GM12878 (cell line): ENCODE measurements around the gene SSPN. TPM values are rescaled to one million over a fixed set of nuclear protein-coding genes. Genes with fewer than 3 reads are reported as not detected.

ENCODE experiments used
- ATAC-seq: fragments of 200-7000 bp; cut with Tn5 transposase; 3 replicates; pipeline ENCODE4 v1.9.1; 2020; ENCODE audit warnings: mild to moderate bottlenecking, moderate library complexity
- BruUV-seq: library from RNA; stranded (reverse); fragments of 400-500 nt; replicated peaks from 2 replicates; lab custom pipeline; 2021; lab: Mats Ljungman, UMichigan
- CTCF ChIA-PET: fragments of 300-600 bp; sonication (Branson Sonifier 250); formaldehyde crosslinking; extraction: SDS; loops from one replicate; lab custom pipeline; 2021; ENCODE audit warnings: inconsistent platforms; lab: Yijun Ruan, JAX
- POLR2A ChIA-PET: fragments of 350-600 bp; formaldehyde crosslinking; extraction: SDS; loops from one replicate; lab custom pipeline; 2021; ENCODE audit warnings: inconsistent platforms; lab: Charles Lee
- RAD21 ChIA-PET: fragments of 300-600 bp; sonication (Branson Sonifier 250); formaldehyde crosslinking; loops from one replicate; lab custom pipeline; 2023; ENCODE audit warnings: antibody characterized with exemption; ENCODE audit not compliant: unreplicated experiment; lab: Charles Lee
- SMC1A ChIA-PET: fragments of 300-600 bp; sonication (Branson Sonifier 250); formaldehyde crosslinking; loops from one replicate; lab custom pipeline; 2023; ENCODE audit not compliant: unreplicated experiment, uncharacterized antibody; lab: Charles Lee
- DNase-seq: peaks from one replicate; pipeline ENCODE4 v3.0.0-alpha.2; 2011; ENCODE audit warnings: low read depth, low spot score
- FAIRE-seq: peaks from 3 replicates; lab custom pipeline; 2011; peaks lifted over from hg19 to GRCh38; lab: Jason Lieb, UNC
- H2AFZ ChIP-seq: 2 replicates; pipeline ENCODE4 v1.6.0; 2011; ENCODE audit warnings: low read depth, low read length, control low read depth; ENCODE audit not compliant: control insufficient read depth
- H3K27ac ChIP-seq: 2 replicates; pipeline ENCODE4 v1.5.1; 2011; ENCODE audit warnings: control low read depth; ENCODE audit not compliant: control insufficient read depth, insufficient read depth
- H3K27me3 ChIP-seq, 2 experiments: replicated peaks in 1 of 2; 2 replicates each; pipeline versions ENCODE4 v1.6.0 to v1.6.1; 2011; ENCODE audit warnings: low read length in 1 of 2; ENCODE audit not compliant: control insufficient read depth in 2 of 2, insufficient read depth in 2 of 2
- H3K36me3 ChIP-seq, 2 experiments: 2 replicates each; pipeline ENCODE4 v1.5.1; 2011; ENCODE audit warnings: low read length in 1 of 2; ENCODE audit not compliant: control insufficient read depth in 2 of 2, insufficient read depth in 2 of 2
- H3K4me1 ChIP-seq: 2 replicates; pipeline ENCODE4 v1.6.1; 2011; ENCODE audit warnings: mild to moderate bottlenecking, low read length, moderate library complexity, mixed read lengths; ENCODE audit not compliant: control insufficient read depth, insufficient read depth
- H3K4me2 ChIP-seq: 2 replicates; pipeline ENCODE4 v1.6.0; 2011; ENCODE audit warnings: control low read depth; ENCODE audit not compliant: control insufficient read depth, insufficient read depth
- H3K4me3 ChIP-seq: fragments of 200-600 bp; sonication (generic); 2 replicates; pipeline ENCODE4 v1.5.1; 2016
- H3K79me2 ChIP-seq: 2 replicates; pipeline ENCODE4 v1.6.0; 2011; ENCODE audit warnings: low read length; ENCODE audit not compliant: control insufficient read depth, insufficient read depth
- H3K9ac ChIP-seq: 2 replicates; pipeline ENCODE4 v1.8.0; 2011; ENCODE audit warnings: low read length, control low read depth, mixed read lengths; ENCODE audit not compliant: control insufficient read depth, insufficient read depth
- H3K9me3 ChIP-seq: replicated peaks from 3 replicates; pipeline ENCODE4 v1.5.1; 2011; ENCODE audit warnings: mild to moderate bottlenecking, low read length; ENCODE audit not compliant: control insufficient read depth, insufficient read depth
- H4K20me1 ChIP-seq: 2 replicates; pipeline ENCODE4 v1.6.0; 2011; ENCODE audit not compliant: control insufficient read depth, insufficient read depth
- BHLHE40 ChIP-seq, 2 experiments: fragments of 450-650 bp in 1 of 2; IDR thresholded peaks; 2 replicates each; pipeline ENCODE4 v1.6.1; 2011 to 2017; ENCODE audit warnings: low read depth in 2 of 2, borderline replicate concordance in 1 of 2, improper control_type of control experiment in 1 of 2, low read length in 1 of 2, mild to moderate bottlenecking in 1 of 2
- BRCA1 ChIP-seq: IDR thresholded peaks from 2 replicates; pipeline ENCODE4 v1.6.1; 2011; ENCODE audit warnings: low read depth, low read length, improper control_type of control experiment
- CREB1 ChIP-seq: IDR thresholded peaks from 2 replicates; pipeline ENCODE4 v1.6.1; 2012; ENCODE audit warnings: low read depth, mild to moderate bottlenecking, inconsistent platforms
- EGR1 ChIP-seq, 2 experiments: IDR thresholded peaks; 1 replicate in 1 of 2; 2 replicates in 1 of 2; pipeline ENCODE4 v1.6.1; 2011 to 2012; ENCODE audit warnings: low read depth in 2 of 2, low read length in 2 of 2, borderline replicate concordance in 1 of 2, mild to moderate bottlenecking in 1 of 2, moderate library complexity in 1 of 2
- HDAC2 ChIP-seq: fragments of 200-600 bp; sonication (generic); IDR thresholded peaks from 2 replicates; pipeline ENCODE4 v1.6.1; 2017
- PML ChIP-seq: IDR thresholded peaks from 2 replicates; pipeline ENCODE4 v1.6.1; 2012; ENCODE audit warnings: low read length, inconsistent platforms
- RFX5 ChIP-seq: IDR thresholded peaks from 2 replicates; pipeline ENCODE4 v1.6.1; 2011; ENCODE audit warnings: low read depth, low read length, improper control_type of control experiment
- SMC3 ChIP-seq: IDR thresholded peaks from 2 replicates; pipeline ENCODE4 v1.6.1; 2011; ENCODE audit warnings: low read length, improper control_type of control experiment, borderline replicate concordance
- SP1 ChIP-seq: IDR thresholded peaks from one replicate; pipeline ENCODE4 v1.6.1; 2011; ENCODE audit warnings: low read depth, low read length
- SRF ChIP-seq, 2 experiments: IDR thresholded peaks; 2 replicates each; pipeline ENCODE4 v1.6.1; 2011; ENCODE audit warnings: low read depth in 2 of 2, low read length in 2 of 2, mild to moderate bottlenecking in 1 of 2, moderate library complexity in 1 of 2
- ZNF384 ChIP-seq: IDR thresholded peaks from 2 replicates; pipeline ENCODE4 v1.6.1; 2012; ENCODE audit warnings: low read depth, mild to moderate bottlenecking, low read length, improper control_type of control experiment, borderline replicate concordance
- WGBS: methylation state at CpG from one replicate; pipeline ENCODE4 v1.1.6; 2016; ENCODE audit warnings: low lambda C conversion rate; ENCODE audit not compliant: insufficient replicate concordance, insufficient coverage; ENCODE audit errors: missing lambda C conversion rate; 5-methylcytosine and 5-hydroxymethylcytosine counted together
- in situ Hi-C: fragments of 300-500 bp; cut with MboI; formaldehyde crosslinking; loops from 9 replicates; pipeline ENCODE4 v1.14.3; 2018; ENCODE audit warnings: mixed read lengths
- intact Hi-C: fragments of 100-400 bp; cut with micrococcal nuclease; formaldehyde crosslinking; loops from one replicate; pipeline ENCODE4 v1.14.2; 2022; ENCODE audit not compliant: unreplicated experiment
- polyA plus RNA-seq, 11 experiments: library from polyadenylated mRNA; depleted of rRNA in 4 of 11; unstranded in 6 of 11; stranded (reverse) in 5 of 11; fragments of >200 nt; fragmentation: Nextera tagmentation in 4 of 11; fragmentation: Illumina TruSeq in 1 of 11; extraction: Ambion mirVana in 4 of 11; extraction: Trizol in 1 of 11; gene quantifications; 1 replicate in 1 of 11; 2 replicates in 10 of 11; pipeline versions ENCODE4 v1.2.1 to v1.2.3, GENCODE V29; 2011 to 2016; ENCODE audit warnings: inconsistent platforms in 2 of 11, missing spikeins in 2 of 11, low read depth in 1 of 11
- total RNA-seq, 4 experiments: library from RNA; depleted of rRNA in 3 of 4; stranded (reverse); fragments of >200 nt in 3 of 4; fragmentation: Illumina TruSeq in 1 of 4; extraction: Trizol in 1 of 4; gene quantifications; 2 replicates each; pipeline versions ENCODE4 v1.2.1 to v1.2.3, GENCODE V29; 2013 to 2021
- TF ChIP-seq, protein P1 (sequence below): fragments of 150-350 bp; IDR thresholded peaks from 2 replicates; pipeline ENCODE4 v1.6.1; 2016; ENCODE audit warnings: low read depth, low read length

The SSPN gene
- total and polyA plus RNA-seq, 10 of the 15 experiments (the other 5 are each of a cell fraction or from before 2014, with no cell fraction given) = 0.04 to 0.41 (median 0.28) TPM; not detected in 5

DNA sequence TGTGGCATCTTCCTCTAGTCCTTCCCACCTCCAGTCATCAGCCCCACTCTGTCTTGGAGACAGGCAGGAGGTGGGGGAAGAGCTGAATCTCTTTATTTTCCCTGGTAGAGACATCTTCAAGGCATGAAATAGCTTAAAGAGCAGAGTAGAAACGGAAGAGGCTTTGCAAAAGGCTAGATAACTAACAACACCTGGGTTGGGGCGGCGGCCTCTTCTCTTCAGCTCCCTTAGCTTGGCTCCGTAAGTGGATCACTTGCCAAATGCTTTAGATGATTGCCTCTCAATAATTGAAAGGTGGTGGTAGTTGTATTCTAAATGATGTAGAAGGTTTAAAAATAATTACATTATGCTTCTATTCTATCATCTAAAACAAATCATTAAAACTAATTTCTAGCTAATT, 36.1 kb downstream of the SSPN start:
- ChIA-PET CTCF (interaction anchor here (1.1 kb wide), 2 partner anchors 21 to 106 kb away, joined by 3 to 4 read pairs; no protein-coding TSS in a partner anchor), SMC1A (interaction anchor here (1.0 to 1.6 kb wide), 4 partner anchors 9 to 75 kb away, joined by 3 to 4 read pairs (median 3); no protein-coding TSS in a partner anchor), RAD21 (interaction anchor here (0.7 to 1.3 kb wide), 2 partner anchors 9 to 33 kb away, joined by 3 to 4 read pairs; no protein-coding TSS in a partner anchor), POLR2A (interaction anchor here (0.7 kb wide), 1 partner anchor 19 kb away, joined by 3 read pairs; no protein-coding TSS in a partner anchor)
- peaks cover 2 to 7% of the 10 kb centered on the region in 2 experiments; a peak in 2 of 4 replicates for H3K27me3 ChIP-seq
- no peaks in the 10 kb centered on the region for H3K4me1 ChIP-seq
- no peak overlapping the region for H3K27ac ChIP-seq
- H3K9ac ChIP-seq = no peak overlapping the region
- no peak overlapping the region for H2AFZ ChIP-seq
- no peaks in the 10 kb centered on the region for H3K36me3 ChIP-seq
- 71% methylated on average over 4 of the region's 4 CpGs for WGBS
- no peak for FAIRE-seq
- no peak overlapping the region for H3K4me2 ChIP-seq
- no peak for ATAC-seq
- intact Hi-C loops = no loop called here
- in situ Hi-C loops = no loop called here
- DNase-seq = no peak
- no peaks in the 10 kb centered on the region for H4K20me1 ChIP-seq
- H3K4me3 ChIP-seq = no peak overlapping the region
- no peaks in the 10 kb centered on the region for H3K9me3 ChIP-seq
- BruUV-seq = no TSS peak
- H3K79me2 ChIP-seq = no peaks in the 10 kb centered on the region
- TF ChIP-seq EGR1 (IDR thresholded peaks at IDR 0.05; ENCODE audit: borderline replicate concordance in 1 of 2, low read depth in 2 of 2, low read length in 2 of 2) (no peak), BRCA1 (no peak), CREB1 (no peak), HDAC2 (no peak), ZNF384 (no peak), RFX5 (no peak), BHLHE40 (IDR thresholded peaks at IDR 0.05; ENCODE audit: borderline replicate concordance in 1 of 2, low read depth in 2 of 2, low read length in 1 of 2) (no peak), SP1 (no peak), SRF (IDR thresholded peaks at IDR 0.05; ENCODE audit: low read depth in 2 of 2, low read length in 2 of 2) (no peak), SMC3 (no peak), PML (no peak)
- TF ChIP-seq, protein P1, sequence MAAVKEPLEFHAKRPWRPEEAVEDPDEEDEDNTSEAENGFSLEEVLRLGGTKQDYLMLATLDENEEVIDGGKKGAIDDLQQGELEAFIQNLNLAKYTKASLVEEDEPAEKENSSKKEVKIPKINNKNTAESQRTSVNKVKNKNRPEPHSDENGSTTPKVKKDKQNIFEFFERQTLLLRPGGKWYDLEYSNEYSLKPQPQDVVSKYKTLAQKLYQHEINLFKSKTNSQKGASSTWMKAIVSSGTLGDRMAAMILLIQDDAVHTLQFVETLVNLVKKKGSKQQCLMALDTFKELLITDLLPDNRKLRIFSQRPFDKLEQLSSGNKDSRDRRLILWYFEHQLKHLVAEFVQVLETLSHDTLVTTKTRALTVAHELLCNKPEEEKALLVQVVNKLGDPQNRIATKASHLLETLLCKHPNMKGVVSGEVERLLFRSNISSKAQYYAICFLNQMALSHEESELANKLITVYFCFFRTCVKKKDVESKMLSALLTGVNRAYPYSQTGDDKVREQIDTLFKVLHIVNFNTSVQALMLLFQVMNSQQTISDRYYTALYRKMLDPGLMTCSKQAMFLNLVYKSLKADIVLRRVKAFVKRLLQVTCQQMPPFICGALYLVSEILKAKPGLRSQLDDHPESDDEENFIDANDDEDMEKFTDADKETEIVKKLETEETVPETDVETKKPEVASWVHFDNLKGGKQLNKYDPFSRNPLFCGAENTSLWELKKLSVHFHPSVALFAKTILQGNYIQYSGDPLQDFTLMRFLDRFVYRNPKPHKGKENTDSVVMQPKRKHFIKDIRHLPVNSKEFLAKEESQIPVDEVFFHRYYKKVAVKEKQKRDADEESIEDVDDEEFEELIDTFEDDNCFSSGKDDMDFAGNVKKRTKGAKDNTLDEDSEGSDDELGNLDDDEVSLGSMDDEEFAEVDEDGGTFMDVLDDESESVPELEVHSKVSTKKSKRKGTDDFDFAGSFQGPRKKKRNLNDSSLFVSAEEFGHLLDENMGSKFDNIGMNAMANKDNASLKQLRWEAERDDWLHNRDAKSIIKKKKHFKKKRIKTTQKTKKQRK = no peak
